Measurements from ENCODE around the gene RPS15.

RPS15 gene

GRCh38 chr19:1420590-1420989, 17.6 kb upstream of the RPS15 start:
- DNase-seq: no peak

DNA sequence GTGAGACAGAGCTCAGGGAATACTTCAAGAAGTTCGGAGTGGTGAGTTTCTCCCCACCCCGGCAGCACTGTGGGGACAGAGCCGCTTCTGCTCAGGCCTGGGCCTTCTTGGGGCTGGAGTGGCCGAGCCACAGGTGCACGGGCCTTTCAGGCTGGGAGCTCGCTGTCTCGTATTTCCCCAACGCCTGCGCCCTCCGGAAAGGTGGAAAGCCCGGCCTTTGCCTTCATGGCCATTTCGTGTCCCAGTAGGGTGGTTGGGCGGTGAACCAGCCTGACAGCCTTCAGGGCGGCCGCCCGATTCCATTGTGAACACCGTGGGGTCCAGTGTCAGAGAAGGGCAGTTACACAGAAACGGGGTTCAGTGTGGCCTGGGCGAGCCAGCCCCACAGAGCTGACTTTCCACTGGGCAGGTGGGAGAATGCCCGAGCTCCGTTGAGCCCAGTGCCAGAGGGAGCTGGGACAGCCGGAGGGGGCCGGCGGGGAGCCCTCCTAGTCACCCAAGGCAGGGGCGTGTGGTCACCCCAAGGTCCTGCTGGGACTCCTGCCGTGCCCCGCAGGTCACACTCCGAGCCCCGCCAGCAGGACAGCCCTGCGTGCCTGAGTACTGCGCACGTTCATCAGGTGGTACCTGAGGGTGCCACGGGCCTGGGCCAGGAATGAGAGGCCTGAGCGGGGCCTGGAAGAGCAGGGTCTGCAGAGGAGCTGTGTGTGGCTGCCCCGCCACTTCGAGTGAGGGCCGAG, 16.8 kb upstream of the RPS15 start:
- DNase-seq: no peak

GRCh38 chr19:1421958-1422305, 16.3 kb upstream of the RPS15 start:
- DNase-seq: no peak

DNA sequence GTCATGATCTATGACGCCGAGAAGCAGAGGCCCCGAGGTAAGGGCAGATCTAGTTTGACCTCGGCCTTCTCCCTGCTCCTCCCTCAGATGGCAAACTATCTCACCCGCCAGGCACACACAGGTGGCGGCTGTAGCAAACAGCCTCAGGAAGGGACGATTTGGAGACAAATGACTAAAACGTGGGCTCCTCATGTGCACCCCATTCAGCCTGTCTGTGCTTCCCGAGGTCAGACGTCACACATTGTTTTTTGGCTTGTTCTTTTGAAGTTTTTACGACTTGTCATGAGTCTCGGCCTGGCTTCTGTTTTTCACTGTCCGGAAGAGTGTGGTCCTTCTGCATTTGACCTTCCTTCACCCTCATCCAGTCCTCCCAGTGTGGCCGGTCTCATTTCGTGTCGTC, 15.8 kb upstream of the RPS15 start:
- no peak for DNase-seq

- no peak for DNase-seq
These were observed 15.3 kb upstream of the RPS15 start for GRCh38 chr19:1422943-1423342.

DNA sequence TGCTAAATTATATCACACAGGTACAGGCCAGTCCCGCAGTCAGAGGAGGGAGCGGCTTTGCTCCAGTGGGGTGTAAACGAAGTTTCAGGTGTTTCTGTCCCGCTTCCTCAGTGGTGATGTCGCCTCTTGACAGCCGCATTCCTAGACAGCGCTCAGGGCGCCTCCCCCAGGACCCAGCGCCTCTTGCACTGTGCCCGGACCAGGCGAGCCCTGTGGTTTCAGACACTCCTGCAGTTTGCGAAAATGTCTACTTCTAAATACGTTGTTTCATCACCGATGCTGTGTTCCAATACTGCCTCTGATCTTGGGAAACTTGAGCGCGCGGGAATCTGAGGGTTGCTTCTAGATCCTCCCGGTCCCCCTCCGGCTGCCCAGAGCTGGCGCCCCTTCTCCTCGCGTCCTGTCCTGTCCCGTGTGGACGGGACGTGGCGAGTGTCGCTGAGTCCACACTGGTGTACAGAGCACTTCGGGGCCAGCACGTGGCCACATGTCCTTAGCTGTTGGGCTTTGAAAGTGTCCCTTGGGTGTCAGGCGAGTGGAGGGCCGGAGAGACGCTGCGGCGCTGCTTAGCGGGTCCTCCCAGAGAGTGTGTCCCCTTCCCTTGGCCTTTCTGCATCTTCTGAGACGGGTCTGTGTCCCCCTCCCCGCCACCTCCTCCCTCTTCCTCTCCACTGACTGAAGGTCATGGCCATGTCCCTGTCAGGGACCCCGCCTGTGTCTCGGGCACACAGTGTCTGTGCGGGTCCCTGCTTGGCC, 14.6 kb upstream of the RPS15 start:
- no peak for DNase-seq

DNA sequence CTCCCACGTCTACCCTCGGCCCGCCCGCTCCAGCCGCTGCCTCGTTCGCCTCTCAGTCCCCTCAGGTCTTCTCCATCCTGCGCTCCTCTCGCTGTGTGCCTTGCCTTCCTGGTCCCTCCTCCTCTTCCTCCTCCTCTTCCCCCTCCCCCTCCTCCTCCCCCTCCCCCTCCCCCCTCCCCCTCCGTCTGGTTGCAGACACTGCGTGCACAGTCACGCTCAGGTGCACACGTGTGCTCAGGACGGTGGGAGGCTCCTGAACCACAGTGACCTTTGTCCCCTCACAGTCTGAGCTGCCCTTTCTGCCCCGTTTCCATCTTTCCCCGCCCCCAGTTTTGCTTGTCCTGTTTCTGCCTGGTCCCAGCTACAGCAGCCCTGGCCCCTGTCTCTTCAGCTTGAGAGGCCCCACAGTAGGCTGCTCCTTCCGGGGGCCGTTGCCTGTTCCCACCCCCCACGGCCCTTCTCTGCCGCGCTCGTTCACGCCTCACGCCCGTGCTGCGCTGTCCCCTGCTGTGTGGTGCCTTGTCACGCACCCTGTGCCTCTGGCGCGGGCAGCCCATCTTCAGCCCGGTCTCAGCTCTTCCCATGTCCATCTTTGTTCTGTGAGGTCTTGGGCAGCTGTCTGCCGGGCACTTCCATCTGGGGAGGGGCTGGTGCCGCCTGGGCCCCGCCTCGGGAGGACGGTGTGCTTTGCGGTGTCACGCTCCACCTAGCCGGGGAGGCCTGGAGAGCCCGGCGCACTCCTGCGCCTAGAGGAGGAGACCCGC, 13.8 kb upstream of the RPS15 start:
- DNase-seq: no peak

- DNase-seq: no peak
These were observed 12.9 kb upstream of the RPS15 start for GRCh38 chr19:1425102-1425837.

GRCh38 chr19:1425902-1426301, 12.3 kb upstream of the RPS15 start:
- no peak for DNase-seq

DNA sequence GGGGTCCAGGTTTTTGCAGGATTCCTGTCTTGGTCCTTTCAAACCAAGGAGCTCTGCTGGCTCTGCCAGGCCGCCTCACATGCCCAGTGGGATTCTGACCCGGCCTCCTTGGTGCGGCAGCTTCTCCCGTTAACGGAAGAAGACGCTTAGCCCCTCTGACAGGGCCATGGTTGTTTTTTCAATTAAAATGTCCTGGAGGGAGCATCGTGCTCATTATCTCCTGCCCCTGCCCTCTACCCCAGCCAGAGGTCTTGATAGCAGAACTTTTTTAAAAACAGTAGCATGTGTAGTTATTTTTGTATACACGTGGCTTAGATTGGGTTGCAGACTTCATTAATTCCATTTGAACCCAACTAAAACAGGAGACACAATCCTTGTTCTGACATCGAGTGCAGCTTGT, 11.5 kb upstream of the RPS15 start:
- DNase-seq: no peak

DNA sequence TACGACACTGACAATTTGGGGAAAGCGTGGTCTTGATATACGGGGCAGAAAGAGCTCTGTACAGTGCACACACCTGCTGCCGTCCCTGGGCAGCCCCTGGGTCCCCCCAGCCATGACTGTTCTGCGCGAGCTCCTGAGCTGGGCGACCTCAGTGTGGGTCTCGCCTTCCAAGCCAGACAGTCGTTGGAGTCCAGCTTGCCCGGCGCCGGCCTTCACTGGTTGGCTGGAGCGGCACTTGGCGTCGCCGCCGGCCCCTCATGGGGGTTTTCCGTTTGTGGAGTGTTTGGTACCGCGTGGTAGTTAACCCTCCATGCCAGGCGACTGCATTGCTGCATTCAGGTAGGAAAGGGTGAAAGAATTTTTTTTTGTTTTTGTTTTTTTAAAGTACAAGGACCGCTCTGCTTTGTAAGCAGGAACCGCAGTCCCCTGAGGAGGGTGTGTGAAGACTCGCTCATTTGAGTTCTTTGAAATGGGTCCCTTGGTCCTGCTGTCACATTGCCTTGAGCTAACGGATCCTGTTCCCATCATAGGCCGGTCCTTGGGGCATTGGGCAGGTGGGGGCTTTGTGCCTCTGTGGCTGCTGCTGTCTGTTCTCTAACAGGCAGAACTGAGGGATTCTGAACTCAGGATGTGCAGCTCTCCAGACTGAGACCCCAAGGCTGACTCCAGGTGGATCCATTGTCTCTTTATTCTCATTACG, 10.8 kb upstream of the RPS15 start:
- DNase-seq: no peak

DNA sequence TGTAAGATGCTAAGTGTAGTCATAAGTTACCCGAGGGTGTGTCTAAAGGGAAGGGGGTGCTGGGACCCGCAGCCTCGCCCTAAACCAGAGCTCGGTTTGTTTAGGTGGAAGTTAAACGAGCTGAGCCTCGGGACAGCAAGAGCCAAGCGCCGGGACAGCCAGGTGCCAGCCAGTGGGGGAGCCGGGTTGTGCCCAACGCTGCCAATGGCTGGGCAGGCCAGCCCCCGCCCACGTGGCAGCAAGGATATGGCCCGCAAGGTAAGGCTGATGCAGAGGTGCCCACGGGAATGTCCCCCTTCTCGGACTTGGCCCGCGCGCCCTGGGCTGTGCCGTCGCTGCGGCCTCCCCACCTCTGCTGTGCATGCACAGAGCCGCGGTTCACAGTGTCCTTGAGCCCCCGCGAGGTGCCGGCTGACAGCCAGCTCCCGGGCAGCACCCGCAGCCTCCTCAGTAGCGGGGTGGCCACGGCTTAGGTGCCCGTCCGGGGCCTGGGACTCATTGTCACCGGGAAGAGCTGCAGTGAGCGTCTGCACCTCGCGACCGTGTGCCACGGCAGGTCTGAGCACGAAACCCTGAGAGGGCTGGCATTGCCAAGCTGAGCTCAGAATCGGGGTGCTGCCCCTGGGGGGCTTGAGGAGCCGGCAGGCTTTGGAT, 9.3 kb upstream of the RPS15 start:
- DNase-seq: no peak

- no peak for DNase-seq
These were observed 8.4 kb upstream of the RPS15 start for GRCh38 chr19:1429750-1430149.

- DNase-seq: no peak
These were observed 8.0 kb upstream of the RPS15 start for GRCh38 chr19:1430246-1430645.

- no peak for DNase-seq
These were observed 6.3 kb upstream of the RPS15 start for GRCh38 chr19:1431759-1432506.

DNA sequence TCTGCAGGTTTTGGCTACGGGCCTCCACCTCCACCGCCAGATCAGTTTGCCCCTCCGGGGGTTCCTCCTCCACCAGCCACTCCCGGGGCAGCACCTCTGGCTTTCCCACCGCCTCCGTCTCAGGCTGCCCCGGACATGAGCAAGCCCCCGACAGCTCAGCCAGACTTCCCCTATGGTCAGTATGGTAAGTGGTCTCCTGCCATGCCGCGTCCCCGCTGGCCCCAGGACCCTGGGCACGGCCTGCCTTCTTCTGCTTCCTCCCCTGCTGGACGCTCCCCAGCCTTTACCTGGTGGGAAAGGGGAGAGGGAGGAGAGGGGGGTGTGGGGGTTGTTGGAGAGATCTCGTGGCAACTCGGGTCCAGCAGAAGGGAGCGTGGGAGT, 5.7 kb upstream of the RPS15 start:
- no peak for DNase-seq

DNA sequence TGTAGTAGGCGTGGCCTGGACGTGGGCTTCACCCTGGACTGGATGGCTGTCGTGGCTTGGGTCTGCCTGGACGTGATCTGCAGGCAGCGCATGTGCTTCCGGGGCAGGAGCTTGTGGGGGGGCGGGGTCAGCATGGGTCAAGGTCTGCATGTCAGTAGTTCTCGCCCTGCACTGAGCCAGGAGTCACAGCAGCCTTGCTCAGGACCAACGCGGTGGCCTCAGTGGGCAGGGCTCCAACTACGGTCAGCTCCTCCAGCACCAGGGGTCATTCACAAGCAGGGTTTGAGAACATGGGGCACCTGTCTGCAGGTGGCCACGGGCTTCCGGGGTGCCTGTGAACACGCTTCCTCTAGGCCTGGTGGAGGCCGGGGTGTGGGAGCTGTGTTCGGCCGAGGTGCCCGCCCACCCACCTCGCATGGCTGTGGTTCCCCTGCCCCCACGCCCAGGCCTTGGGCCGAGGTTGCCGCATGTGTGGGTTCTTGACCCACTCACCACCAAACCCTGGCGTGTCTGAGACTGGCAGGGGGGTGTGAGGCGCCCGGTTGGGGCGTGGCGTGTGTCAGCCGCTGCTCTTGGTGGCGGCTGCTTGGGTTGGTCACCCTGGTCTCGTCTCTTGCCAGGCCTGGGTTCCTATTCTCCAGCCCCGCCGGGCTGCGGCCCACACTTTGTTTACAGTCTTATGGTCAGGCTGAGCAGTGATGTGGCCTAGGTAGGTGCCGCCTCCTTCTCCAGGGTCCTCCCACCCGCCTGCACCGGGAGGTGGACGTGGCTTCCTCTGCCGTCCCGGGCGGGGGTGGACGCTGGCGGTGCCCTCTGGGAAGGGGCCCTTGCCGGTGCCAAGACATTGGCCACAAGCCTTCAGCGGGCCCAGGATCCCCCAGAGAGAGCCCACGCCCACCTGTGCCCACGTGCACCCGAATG, 4.8 kb upstream of the RPS15 start:
- DNase-seq: no peak

DNA sequence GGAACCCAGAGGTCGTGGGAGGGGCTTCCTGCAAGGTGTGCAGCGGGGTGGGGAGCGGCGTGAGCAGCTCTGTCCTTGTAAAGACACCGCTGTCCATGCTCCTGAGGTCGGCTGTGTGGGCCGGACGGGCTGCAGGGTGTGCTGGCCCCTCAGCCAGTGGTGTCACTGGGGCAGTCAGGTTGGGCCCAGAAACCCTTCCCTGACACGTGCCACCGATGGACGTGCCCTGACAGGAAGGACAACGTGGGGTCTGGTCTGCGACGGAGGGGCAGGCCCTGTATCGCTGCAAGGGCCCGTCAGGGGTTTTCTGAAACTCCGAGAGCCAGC, 4.2 kb upstream of the RPS15 start:
- no peak for DNase-seq

DNA sequence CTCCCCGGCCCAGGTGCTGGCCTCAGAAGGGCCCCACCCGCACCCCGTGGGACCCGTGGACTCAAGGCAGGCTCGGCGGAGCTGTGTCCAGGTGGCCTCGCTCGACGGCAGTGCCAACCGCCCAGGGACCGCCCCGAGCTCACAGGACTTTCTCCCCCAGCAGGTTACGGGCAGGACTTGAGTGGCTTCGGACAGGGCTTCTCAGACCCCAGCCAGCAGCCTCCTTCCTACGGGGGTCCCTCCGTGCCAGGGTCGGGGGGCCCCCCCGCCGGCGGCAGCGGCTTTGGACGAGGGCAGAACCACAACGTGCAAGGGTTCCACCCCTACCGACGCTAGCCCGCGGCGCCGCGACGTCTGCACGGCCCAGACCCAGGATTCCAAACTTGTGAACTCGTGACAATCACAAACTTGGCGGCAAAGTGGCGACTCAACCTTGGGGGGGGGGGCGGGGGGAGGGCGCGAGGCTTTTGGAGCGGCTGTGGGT, 3.6 kb upstream of the RPS15 start:
- DNase-seq: no peak

- DNase-seq: no peak
These were observed 2.7 kb upstream of the RPS15 start for GRCh38 chr19:1435378-1435989.
